Central memory CD8-positive, alpha-beta T cell (primary cell): Measurements from ENCODE around the gene SERGEF.

Source experiments
- ATAC-seq: fragments of 150-1000 bp; cut with Tn5 transposase; replicated peaks from 2 replicates; pipeline ENCODE4 v1.10.0; 2022; ENCODE audit warnings: mild to moderate bottlenecking, moderate FRiP score, moderate number of reproducible peaks; ENCODE audit not compliant: poor library complexity, severe bottlenecking; ENCODE audit errors: extremely low read depth
- DNase-seq, 2 donors: peaks; one replicate each; pipeline ENCODE4 v3.0.0; 2021; ENCODE audit warnings: low spot score in 2 of 2
- H3K27ac Mint-ChIP-seq: one replicate; pipeline ENCODE4 v1.8.0; 2022; ENCODE audit warnings: low read depth, mild to moderate bottlenecking, moderate library complexity, mixed read lengths
- H3K27me3 Mint-ChIP-seq: one replicate; pipeline ENCODE4 v1.8.0; 2022; ENCODE audit warnings: mixed read lengths
- H3K36me3 Mint-ChIP-seq: one replicate; pipeline ENCODE4 v1.8.0; 2022; ENCODE audit warnings: mild to moderate bottlenecking, moderate library complexity, mixed read lengths; ENCODE audit not compliant: insufficient read depth
- H3K4me1 Mint-ChIP-seq: one replicate; pipeline ENCODE4 v1.8.0; 2022; ENCODE audit warnings: mixed read lengths
- H3K4me3 Mint-ChIP-seq: one replicate; pipeline ENCODE4 v1.8.0; 2022; ENCODE audit warnings: mild to moderate bottlenecking, moderate library complexity, mixed read lengths
- H3K9me3 Mint-ChIP-seq: one replicate; pipeline ENCODE4 v1.8.0; 2022; ENCODE audit warnings: mixed read lengths

Gene SERGEF

GRCh38 chr11:17931595-17931994 is 81.3 kb downstream of the SERGEF start:
- H3K9me3 Mint-ChIP-seq, result no peaks in the 10 kb centered on the region
- H3K4me1 Mint-ChIP-seq, result peaks cover 7% of the 10 kb centered on the region
- H3K27me3 Mint-ChIP-seq, result no peaks in the 10 kb centered on the region
- ATAC-seq, result no peak
- no peak overlapping the region for H3K4me3 Mint-ChIP-seq
- H3K27ac Mint-ChIP-seq, result no peak overlapping the region
- no peak for DNase-seq
- H3K36me3 Mint-ChIP-seq, result peaks cover 20% of the 10 kb centered on the region

GRCh38 chr11:17930544-17931125 is 82.2 kb downstream of the SERGEF start:
- DNase-seq (no peak), ATAC-seq (no peak)
- H3K4me1 Mint-ChIP-seq, result peaks cover 7% of the 10 kb centered on the region
- H3K36me3 Mint-ChIP-seq, result peaks cover 16% of the 10 kb centered on the region
- no peak overlapping the region for H3K27ac Mint-ChIP-seq
- no peaks in the 10 kb centered on the region for H3K9me3 Mint-ChIP-seq
- no peak overlapping the region for H3K4me3 Mint-ChIP-seq
- H3K27me3 Mint-ChIP-seq, result no peaks in the 10 kb centered on the region

- Mint-ChIP-seq H3K36me3 (peaks cover 15% of the 10 kb centered on the region), H3K27me3 (no peaks in the 10 kb centered on the region), H3K9me3 (no peaks in the 10 kb centered on the region), H3K27ac (no peak overlapping the region), H3K4me1 (peaks cover 7% of the 10 kb centered on the region), H3K4me3 (no peak overlapping the region)
- DNase-seq (no peak), ATAC-seq (no peak)
These were observed 83.7 kb downstream of the SERGEF start for GRCh38 chr11:17929171-17929570.

- peaks cover 7% of the 10 kb centered on the region for H3K4me1 Mint-ChIP-seq
- no peak for ATAC-seq
- no peak overlapping the region for H3K27ac Mint-ChIP-seq
- DNase-seq, result no peak
- H3K27me3 Mint-ChIP-seq, result no peaks in the 10 kb centered on the region
- H3K4me3 Mint-ChIP-seq, result no peak overlapping the region
- H3K9me3 Mint-ChIP-seq, result no peaks in the 10 kb centered on the region
- H3K36me3 Mint-ChIP-seq, result peaks cover 14% of the 10 kb centered on the region
These were observed 85.0 kb downstream of the SERGEF start for GRCh38 chr11:17927681-17928343.

- H3K4me3 Mint-ChIP-seq, result no peak overlapping the region
- peaks cover 7% of the 10 kb centered on the region for H3K4me1 Mint-ChIP-seq
- no peak overlapping the region for H3K27ac Mint-ChIP-seq
- DNase-seq (no peak), ATAC-seq (no peak)
- H3K9me3 Mint-ChIP-seq, result no peaks in the 10 kb centered on the region
- peaks cover 9% of the 10 kb centered on the region for H3K36me3 Mint-ChIP-seq
- H3K27me3 Mint-ChIP-seq, result no peaks in the 10 kb centered on the region
These were observed 85.8 kb downstream of the SERGEF start for GRCh38 chr11:17927041-17927440.

- Mint-ChIP-seq H3K4me3 (no peak overlapping the region), H3K9me3 (no peaks in the 10 kb centered on the region), H3K27me3 (no peaks in the 10 kb centered on the region), H3K36me3 (peaks cover 9% of the 10 kb centered on the region), H3K4me1 (peaks cover 5% of the 10 kb centered on the region), H3K27ac (no peak overlapping the region)
- ATAC-seq (no peak), DNase-seq (no peak)
These were observed 88.1 kb downstream of the SERGEF start for GRCh38 chr11:17924713-17925112.

GRCh38 chr11:17923217-17923616 is 89.6 kb downstream of the SERGEF start:
- DNase-seq (no peak), ATAC-seq (no peak)
- H3K27ac Mint-ChIP-seq, result no peak overlapping the region

GRCh38 chr11:17922416-17922788 is 90.4 kb downstream of the SERGEF start:
- Mint-ChIP-seq H3K27ac (no peak overlapping the region), H3K36me3 (peaks cover 11% of the 10 kb centered on the region), H3K4me3 (no peak overlapping the region), H3K4me1 (peaks cover 11% of the 10 kb centered on the region), H3K27me3 (no peaks in the 10 kb centered on the region), H3K9me3 (no peaks in the 10 kb centered on the region)
- DNase-seq (no peak), ATAC-seq (no peak)

More at GRCh38 chr11:17923217-17923616, 89.6 kb downstream of the SERGEF start:
- no peaks in the 10 kb centered on the region for H3K9me3 Mint-ChIP-seq
- H3K27me3 Mint-ChIP-seq, result no peaks in the 10 kb centered on the region
- H3K36me3 Mint-ChIP-seq, result peaks cover 11% of the 10 kb centered on the region
- H3K4me3 Mint-ChIP-seq, result no peak overlapping the region
- H3K4me1 Mint-ChIP-seq, result peaks cover 11% of the 10 kb centered on the region

- Mint-ChIP-seq H3K27me3 (no peaks in the 10 kb centered on the region), H3K4me3 (no peak overlapping the region), H3K36me3 (peaks cover 9% of the 10 kb centered on the region), H3K9me3 (no peaks in the 10 kb centered on the region), H3K4me1 (peaks cover 11% of the 10 kb centered on the region), H3K27ac (no peak overlapping the region)
- no peak for ATAC-seq
- no peak for DNase-seq
These were observed 91.0 kb downstream of the SERGEF start for GRCh38 chr11:17921659-17922415.

GRCh38 chr11:17918049-17918605 is 94.7 kb downstream of the SERGEF start:
- H3K4me1 Mint-ChIP-seq, result peaks cover 11% of the 10 kb centered on the region
- no peaks in the 10 kb centered on the region for H3K27me3 Mint-ChIP-seq
- H3K9me3 Mint-ChIP-seq, result no peaks in the 10 kb centered on the region
- no peak for ATAC-seq
- H3K27ac Mint-ChIP-seq, result no peak overlapping the region
- peaks cover 8% of the 10 kb centered on the region for H3K36me3 Mint-ChIP-seq
- no peak overlapping the region for H3K4me3 Mint-ChIP-seq
- no peak for DNase-seq

GRCh38 chr11:17917556-17917955 is 95.3 kb downstream of the SERGEF start:
- peaks cover 9% of the 10 kb centered on the region for H3K36me3 Mint-ChIP-seq
- DNase-seq, result no peak

GRCh38 chr11:17915500-17916143 is 97.2 kb downstream of the SERGEF start:
- Mint-ChIP-seq H3K4me1 (peaks cover 5% of the 10 kb centered on the region), H3K4me3 (no peak overlapping the region), H3K36me3 (peaks cover 8% of the 10 kb centered on the region), H3K27me3 (no peaks in the 10 kb centered on the region), H3K27ac (no peak overlapping the region), H3K9me3 (no peaks in the 10 kb centered on the region)
- ATAC-seq (no peak), DNase-seq (no peak)

More at GRCh38 chr11:17917556-17917955, 95.3 kb downstream of the SERGEF start:
- Mint-ChIP-seq H3K27ac (no peak overlapping the region), H3K4me3 (no peak overlapping the region), H3K9me3 (no peaks in the 10 kb centered on the region), H3K27me3 (no peaks in the 10 kb centered on the region), H3K4me1 (peaks cover 11% of the 10 kb centered on the region)
- ATAC-seq, result no peak
